ENCODE measurements around the gene CLMP. TPM values are rescaled to one million over a fixed set of nuclear protein-coding genes. Genes with fewer than 3 reads are reported as not detected.

Gene CLMP
- total RNA-seq, 1 donor from 2014 or later = 2.3 TPM

- Mint-ChIP-seq H3K27me3 (peaks cover 25% of the 10 kb centered on the region), H3K36me3 (ENCODE audit: insufficient read depth) (no peaks in the 10 kb centered on the region), H3K4me3 (ENCODE audit: low read depth) (no peak overlapping the region), H3K4me1 (ENCODE audit: low read depth) (peaks cover 9% of the 10 kb centered on the region), H3K9me3 (ENCODE audit: low read depth) (no peaks in the 10 kb centered on the region), H3K27ac (no peak overlapping the region)
- no peak for TF ChIP-seq CTCF (IDR thresholded peaks at IDR 0.05; ENCODE audit: unreplicated experiment)
- DNase-seq (ENCODE audit: low spot score, unreplicated experiment) = no peak
These were observed 32.9 kb upstream of the CLMP start for GRCh38 chr11:123227763-123228495.

GRCh38 chr11:123221584-123221983, 26.5 kb upstream of the CLMP start:
- Mint-ChIP-seq H3K27me3 (peaks cover 8% of the 10 kb centered on the region), H3K27ac (no peak overlapping the region), H3K9me3 (ENCODE audit: low read depth) (peaks cover 12% of the 10 kb centered on the region), H3K36me3 (ENCODE audit: insufficient read depth) (no peaks in the 10 kb centered on the region), H3K4me3 (ENCODE audit: low read depth) (no peak overlapping the region), H3K4me1 (ENCODE audit: low read depth) (peaks cover 21% of the 10 kb centered on the region)
- no peak for TF ChIP-seq CTCF (IDR thresholded peaks at IDR 0.05; ENCODE audit: unreplicated experiment)
- no peak for DNase-seq (ENCODE audit: low spot score, unreplicated experiment)

- Mint-ChIP-seq H3K4me1 (ENCODE audit: low read depth) (peaks cover 22% of the 10 kb centered on the region), H3K27me3 (peaks cover 6% of the 10 kb centered on the region), H3K27ac (no peak overlapping the region), H3K9me3 (ENCODE audit: low read depth) (peaks cover 12% of the 10 kb centered on the region), H3K4me3 (ENCODE audit: low read depth) (no peak overlapping the region), H3K36me3 (ENCODE audit: insufficient read depth) (no peaks in the 10 kb centered on the region)
- no peak for TF ChIP-seq CTCF (IDR thresholded peaks at IDR 0.05; ENCODE audit: unreplicated experiment)
- no peak for DNase-seq (ENCODE audit: low spot score, unreplicated experiment)
These were observed 26.1 kb upstream of the CLMP start for GRCh38 chr11:123221096-123221561.

- Mint-ChIP-seq H3K27me3 (no peaks in the 10 kb centered on the region), H3K9me3 (ENCODE audit: low read depth) (peaks cover 12% of the 10 kb centered on the region), H3K36me3 (ENCODE audit: insufficient read depth) (no peaks in the 10 kb centered on the region), H3K27ac (no peak overlapping the region), H3K4me3 (ENCODE audit: low read depth) (no peak overlapping the region), H3K4me1 (ENCODE audit: low read depth) (peaks cover 17% of the 10 kb centered on the region)
- DNase-seq (ENCODE audit: low spot score, unreplicated experiment) = no peak
- TF ChIP-seq CTCF (IDR thresholded peaks at IDR 0.05; ENCODE audit: unreplicated experiment) = no peak
These were observed 24.1 kb upstream of the CLMP start for GRCh38 chr11:123219066-123219690.

- no peaks in the 10 kb centered on the region for H3K27me3 Mint-ChIP-seq
- peaks cover 12% of the 10 kb centered on the region for H3K9me3 Mint-ChIP-seq (ENCODE audit: low read depth)
- peak overlapping the region; percentile 51 for H3K27ac Mint-ChIP-seq
- H3K4me3 Mint-ChIP-seq (ENCODE audit: low read depth) = no peak overlapping the region
- no peaks in the 10 kb centered on the region for H3K36me3 Mint-ChIP-seq (ENCODE audit: insufficient read depth)
- DNase-seq (ENCODE audit: low spot score, unreplicated experiment) = no peak
- no peak for TF ChIP-seq CTCF (IDR thresholded peaks at IDR 0.05; ENCODE audit: unreplicated experiment)
- H3K4me1 Mint-ChIP-seq (ENCODE audit: low read depth) = peaks cover 17% of the 10 kb centered on the region
These were observed 23.4 kb upstream of the CLMP start for GRCh38 chr11:123218451-123218850.
